Endothelial cell of umbilical vein (primary cell): ENCODE results near the gene AP4S1. TPM values are rescaled to one million over a fixed set of nuclear protein-coding genes. Genes with fewer than 3 reads are reported as not detected.
"Not testable (repeated sequence)": the region's sequence is repeated elsewhere in the genome, so short reads cannot be mapped to it uniquely, and the experiment has no call there.

ENCODE experiments used
- BruUV-seq: library from RNA; stranded (reverse); fragments of 400-500 nt; replicated peaks from 2 replicates; lab custom pipeline; 2021; lab: Mats Ljungman, UMichigan
- CTCF ChIA-PET: fragments of 300-600, 350-600 bp; sonication (Branson Sonifier 250); formaldehyde crosslinking; loops from one replicate; lab custom pipeline; 2021; ENCODE audit warnings: antibody characterized with exemption, inconsistent platforms; lab: Charles Lee
- POLR2A ChIA-PET: fragments of 300-600, 350-600 bp; sonication (Branson Sonifier 250); formaldehyde crosslinking; loops from one replicate; lab custom pipeline; 2021; ENCODE audit warnings: antibody characterized with exemption, inconsistent platforms; lab: Charles Lee
- DNase-seq: peaks from one replicate; pipeline ENCODE4 v3.0.0-alpha.2; 2011; ENCODE audit warnings: low read depth, low spot score
- FAIRE-seq: peaks from 2 replicates; lab custom pipeline; 2011; peaks lifted over from hg19 to GRCh38; lab: Jason Lieb, UNC
- H2AFZ ChIP-seq: 2 replicates; pipeline ENCODE4 v1.6.0; 2012; ENCODE audit warnings: low read depth, low read length, control low read depth, inconsistent platforms
- H3K27ac ChIP-seq: 2 replicates; pipeline ENCODE4 v1.5.1; 2011; ENCODE audit warnings: low read depth, mild to moderate bottlenecking, control low read depth, low read length, moderate library complexity; ENCODE audit not compliant: insufficient read depth
- H3K27me3 ChIP-seq, 2 experiments: 2 replicates each; pipeline versions ENCODE4 v1.6.0 to v1.6.1; 2011; ENCODE audit warnings: low read length in 2 of 2, mixed read lengths in 1 of 2; ENCODE audit not compliant: control insufficient read depth in 2 of 2, insufficient read depth in 2 of 2
- H3K36me3 ChIP-seq, 2 experiments: 2 replicates in 1 of 2; 3 replicates in 1 of 2; pipeline ENCODE4 v1.5.1; 2011; ENCODE audit warnings: low read length in 2 of 2, mild to moderate bottlenecking in 1 of 2, moderate library complexity in 1 of 2; ENCODE audit not compliant: control insufficient read depth in 2 of 2, insufficient read depth in 2 of 2; ENCODE audit errors: extremely low read depth in 1 of 2
- H3K4me1 ChIP-seq: 3 replicates; pipeline ENCODE4 v1.5.1; 2011; ENCODE audit warnings: mild to moderate bottlenecking, low read length; ENCODE audit not compliant: control insufficient read depth, insufficient read depth; ENCODE audit errors: extremely low read depth
- H3K4me2 ChIP-seq: 2 replicates; pipeline ENCODE4 v1.6.1; 2011; ENCODE audit warnings: low read length, control low read depth, mixed read lengths; ENCODE audit not compliant: insufficient read depth
- H3K4me3 ChIP-seq, 3 experiments: fragments of 200-600 bp in 1 of 3; sonication (generic), shearing (Covaris generic) in 1 of 3; replicated peaks in 1 of 3; 2 replicates each; pipeline ENCODE4 v1.5.1; 2011 to 2016; ENCODE audit warnings: control low read depth in 3 of 3, low read length in 3 of 3, mild to moderate bottlenecking in 2 of 3, inconsistent platforms in 1 of 3, low read depth in 1 of 3, moderate library complexity in 1 of 3; ENCODE audit not compliant: insufficient read depth in 1 of 3
- H3K79me2 ChIP-seq: 2 replicates; pipeline ENCODE4 v1.6.0; 2012; ENCODE audit warnings: low read length, inconsistent platforms; ENCODE audit not compliant: control insufficient read depth, insufficient read depth
- H3K9ac ChIP-seq: replicated peaks from 2 replicates; pipeline ENCODE3; 2011; ENCODE audit warnings: low read length, control low read depth; ENCODE audit not compliant: insufficient read depth; ENCODE audit errors: extremely low read depth
- H3K9me1 ChIP-seq: replicated peaks from 3 replicates; pipeline ENCODE4 v1.6.0; 2011; ENCODE audit warnings: mild to moderate bottlenecking, low read length; ENCODE audit not compliant: control insufficient read depth, insufficient read depth; ENCODE audit errors: extremely low read depth
- H3K9me3 ChIP-seq: replicated peaks from 2 replicates; pipeline ENCODE4 v1.5.1; 2012; ENCODE audit warnings: low read length, inconsistent platforms; ENCODE audit not compliant: control insufficient read depth, insufficient read depth
- H4K20me1 ChIP-seq: replicated peaks from 2 replicates; pipeline ENCODE3; 2011; ENCODE audit warnings: mild to moderate bottlenecking, low read length; ENCODE audit not compliant: control insufficient read depth, insufficient read depth; ENCODE audit errors: extremely low read depth
- CTCF ChIP-seq, 2 donors: IDR thresholded peaks; 1 replicate in 1 of 2; 2 replicates in 1 of 2; pipeline ENCODE4 v1.5.1; 2011; ENCODE audit warnings: low read length in 2 of 2, mild to moderate bottlenecking in 2 of 2, moderate library complexity in 2 of 2, control low read depth in 1 of 2, inconsistent platforms in 1 of 2, low read depth in 1 of 2; ENCODE audit not compliant: insufficient read depth in 1 of 2; ENCODE audit errors: extremely low read depth in 1 of 2
- EZH2 ChIP-seq: IDR thresholded peaks from 2 replicates; pipeline ENCODE4 v1.6.1; 2012; ENCODE audit warnings: borderline replicate concordance, low read depth, mild to moderate bottlenecking, moderate library complexity, low read length, inconsistent platforms; ENCODE audit not compliant: severe bottlenecking
- FOS ChIP-seq: IDR thresholded peaks from 2 replicates; pipeline ENCODE4 v1.6.1; 2011; ENCODE audit warnings: mild to moderate bottlenecking, low read length, moderate library complexity, borderline replicate concordance; ENCODE audit not compliant: insufficient read depth
- GATA2 ChIP-seq: IDR thresholded peaks from 2 replicates; pipeline ENCODE4 v1.7.0; 2011; ENCODE audit warnings: low read depth, mild to moderate bottlenecking, moderate library complexity, mixed read lengths, low read length; ENCODE audit not compliant: insufficient read length, insufficient read depth
- JUN ChIP-seq: IDR thresholded peaks from 2 replicates; pipeline ENCODE4 v1.6.1; 2011; ENCODE audit warnings: borderline replicate concordance, low read depth; ENCODE audit not compliant: insufficient read length, insufficient read depth
- MAX ChIP-seq: IDR thresholded peaks from 2 replicates; pipeline ENCODE4 v1.6.1; 2011; ENCODE audit not compliant: insufficient read depth, insufficient read length
- MYC ChIP-seq: IDR thresholded peaks from one replicate; pipeline ENCODE4 v1.6.1; 2011; ENCODE audit warnings: mild to moderate bottlenecking, low read depth, low read length
- POLR2A ChIP-seq: IDR thresholded peaks from 2 replicates; pipeline ENCODE4 v1.6.1; 2012; ENCODE audit warnings: low read depth, mild to moderate bottlenecking, control low read depth, low read length
- POLR2AphosphoS5 ChIP-seq: IDR thresholded peaks from 2 replicates; pipeline ENCODE4 v1.6.1; 2012; ENCODE audit warnings: low read depth, mild to moderate bottlenecking, control low read depth, low read length, moderate library complexity; ENCODE audit not compliant: insufficient read depth
- dilution Hi-C: fragments of 300-500 bp; cut with MboI; formaldehyde crosslinking; loops from one replicate; pipeline ENCODE4 v1.15.0; 2019; ENCODE audit warnings: low sequenced_read_pairs; ENCODE audit not compliant: extremely low pct_ligation_motif_present
- intact Hi-C: fragments of 100-400 bp; cut with micrococcal nuclease; formaldehyde crosslinking; loops from one replicate; pipeline ENCODE4 v1.10.0; 2022
- polyA plus RNA-seq, 4 experiments: library from polyadenylated mRNA; depleted of rRNA in 3 of 4; stranded (reverse) in 3 of 4; unstranded in 1 of 4; fragments of >200 nt; gene quantifications; 2 replicates each; pipeline versions ENCODE4 v1.2.1 to v1.2.3, GENCODE V29; 2011 to 2012; ENCODE audit warnings: missing spikeins in 1 of 4
- total RNA-seq: library from RNA; stranded (reverse); gene quantifications from 2 replicates; pipeline ENCODE4 v1.2.3, GENCODE V29; 2021

Gene AP4S1
- total and polyA plus RNA-seq, 2 donors (not counting 3 experiments of a cell fraction or from before 2014, with no cell fraction given): 2.8 to 7.2 TPM

- ChIA-PET POLR2A (no interaction called here), CTCF (interaction anchor here (1.6 kb wide), 1 partner anchor 23 kb away, joined by 4 read pairs; no protein-coding TSS in a partner anchor)
- H3K36me3 ChIP-seq: peaks cover 0 to 2% of the 10 kb centered on the region in 2 experiments
- no peak overlapping the region for H3K4me2 ChIP-seq
- dilution Hi-C loops: no loop called here
- FAIRE-seq: no peak
- H3K4me3 ChIP-seq: no peak overlapping the region
- no TSS peak for BruUV-seq
- H3K27me3 ChIP-seq: no peaks in the 10 kb centered on the region
- intact Hi-C loops: no loop called here
- H3K9me3 ChIP-seq: no peaks in the 10 kb centered on the region
- H3K9ac ChIP-seq: no peak overlapping the region
- DNase-seq: no peak
- H3K4me1 ChIP-seq: peaks cover 7% of the 10 kb centered on the region
- peaks cover 75% of the 10 kb centered on the region for H3K79me2 ChIP-seq
- no peak overlapping the region for H2AFZ ChIP-seq
- TF ChIP-seq EZH2: no peak
- no peak for TF ChIP-seq JUN
- TF ChIP-seq GATA2: no peak
- TF ChIP-seq CTCF (IDR thresholded peaks at IDR 0.05; ENCODE audit: extremely low read depth in 1 of 2, insufficient read depth in 1 of 2, low read depth in 1 of 2, low read length in 2 of 2): no peak
- no peak for TF ChIP-seq POLR2A
- no peak for TF ChIP-seq POLR2AphosphoS5
- TF ChIP-seq FOS: no peak
- TF ChIP-seq MYC: no peak
- TF ChIP-seq MAX: no peak
- no peak overlapping the region for H3K27ac ChIP-seq
- no peaks in the 10 kb centered on the region for H3K9me1 ChIP-seq
- H4K20me1 ChIP-seq: peaks cover 2% of the 10 kb centered on the region
These were observed 22.2 kb upstream of the AP4S1 start for GRCh38 chr14:31003284-31003683.

- H3K27me3 ChIP-seq, H3K27ac ChIP-seq, FAIRE-seq, dilution Hi-C loops, BruUV-seq, H3K36me3 ChIP-seq, H3K9ac ChIP-seq, DNase-seq, intact Hi-C loops, H3K9me1 ChIP-seq, H3K9me3 ChIP-seq, POLR2A ChIA-PET, H4K20me1 ChIP-seq, H3K4me1 ChIP-seq, H3K4me2 ChIP-seq, H3K4me3 ChIP-seq, H2AFZ ChIP-seq: not testable (repeated sequence)
- CTCF ChIA-PET: interaction anchor here (1.9 kb wide), 1 partner anchor 13 kb away, joined by 4 read pairs; no protein-coding TSS in a partner anchor
- H3K79me2 ChIP-seq: peaks cover 73% of the 10 kb centered on the region
These were observed 21.4 kb upstream of the AP4S1 start for GRCh38 chr14:31004007-31004406.
